ENCODE results near the gene ATOH7. TPM values are rescaled to one million over a fixed set of nuclear protein-coding genes. Genes with fewer than 3 reads are reported as not detected.
"Not testable (repeated sequence)": the region's sequence is repeated elsewhere in the genome, so short reads cannot be mapped to it uniquely, and the experiment has no call there.

The ATOH7 gene
- total RNA-seq, 2 donors from 2014 or later, result not detected

DNA sequence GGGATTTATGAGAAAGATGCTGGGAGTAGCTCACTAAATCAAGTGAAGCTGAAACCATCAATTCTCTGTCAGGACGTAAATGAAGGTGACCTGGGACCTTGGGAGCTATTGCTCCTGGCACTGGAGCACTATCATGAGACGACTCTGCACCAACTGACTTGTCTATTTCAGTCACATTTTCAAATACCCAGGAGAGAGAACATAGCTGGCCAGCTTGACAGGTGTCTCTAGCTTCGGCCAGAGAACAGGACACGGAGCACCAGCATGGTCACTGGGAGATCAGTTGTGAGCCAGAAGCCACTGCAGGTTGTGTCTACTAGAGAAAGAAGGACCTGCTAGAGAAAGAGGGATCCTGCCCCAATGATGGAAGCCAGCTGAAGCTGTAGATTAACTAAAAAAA lies 17.4 kb upstream of the ATOH7 start:
- Histone ChIP-seq H3K4me1 (no peaks in the 10 kb centered on the region), H3K36me3 (replicated peaks in 1 of 2; ENCODE audit: insufficient read depth in 1 of 2, low read depth in 2 of 2) (no peaks in the 10 kb centered on the region), H3K27me3 (no peaks in the 10 kb centered on the region), H3K4me3 (no peak overlapping the region), H3K9me3 (no peaks in the 10 kb centered on the region), H3K27ac (no peak overlapping the region)
- 89 to 94% methylated on average over 4 of the region's 4 CpGs for WGBS, 2 donors
- no peak for ATAC-seq
- intact Hi-C loops (cut with DNase I), result no loop called here
- DNase-seq, result no peak
- no peak for TF ChIP-seq POLR2A (IDR thresholded peaks at IDR 0.05)
- TF ChIP-seq CTCF (IDR thresholded peaks at IDR 0.05), result no peak

DNA sequence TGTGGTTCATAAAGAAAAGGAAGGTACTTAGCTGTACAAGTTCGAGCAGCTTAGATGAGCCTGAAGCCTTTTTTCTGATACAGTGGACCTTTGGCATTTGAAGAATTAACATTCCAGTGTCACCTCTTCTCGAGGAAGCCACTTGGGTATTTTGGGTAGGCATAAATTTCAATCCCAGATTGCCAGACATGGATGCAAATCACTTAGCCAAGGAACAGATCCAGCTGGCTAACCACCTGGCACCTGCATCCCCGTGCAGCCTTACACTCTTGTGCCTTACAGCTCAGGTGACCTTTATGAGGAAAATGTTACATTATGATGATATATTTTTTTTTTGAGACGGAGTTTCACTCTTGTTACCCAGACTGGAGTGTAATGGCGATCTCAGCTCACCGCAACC lies 16.0 kb upstream of the ATOH7 start:
- no peaks in the 10 kb centered on the region for H3K9me3 ChIP-seq
- DNase-seq (no peak), ATAC-seq (no peak)
- no peak overlapping the region for H3K27ac ChIP-seq
- no peak for TF ChIP-seq CTCF (IDR thresholded peaks at IDR 0.05)
- TF ChIP-seq POLR2A (IDR thresholded peaks at IDR 0.05), result no peak
- intact Hi-C loops (cut with DNase I), result no loop called here
- H3K27me3 ChIP-seq, result no peaks in the 10 kb centered on the region
- no peak overlapping the region for H3K4me3 ChIP-seq
- H3K4me1 ChIP-seq, result no peaks in the 10 kb centered on the region
- no peaks in the 10 kb centered on the region for H3K36me3 ChIP-seq (replicated peaks in 1 of 2; ENCODE audit: insufficient read depth in 1 of 2, low read depth in 2 of 2)
- WGBS, 2 donors, result 70 to 94% methylated on average over 6 of the region's 6 CpGs

- H3K27ac ChIP-seq; intact Hi-C loops (cut with DNase I); ATAC-seq; H3K9me3 ChIP-seq; H3K27me3 ChIP-seq; H3K4me1 ChIP-seq; H3K36me3 ChIP-seq (replicated peaks in 1 of 2; ENCODE audit: insufficient read depth in 1 of 2, low read depth in 2 of 2); H3K4me3 ChIP-seq; DNase-seq: not testable (repeated sequence)
- WGBS, 2 donors, result 91 to 96% methylated on average over 7 of the region's 7 CpGs
Measured at GRCh38 chr10:68246397-68246796, 14.5 kb upstream of the ATOH7 start.

GRCh38 chr10:68242051-68242450 lies 10.1 kb upstream of the ATOH7 start:
- no peaks in the 10 kb centered on the region for H3K36me3 ChIP-seq (replicated peaks in 1 of 2; ENCODE audit: insufficient read depth in 1 of 2, low read depth in 2 of 2)
- WGBS, 2 donors, result 93 to 96% methylated on average over 2 of the region's 2 CpGs
- DNase-seq (no peak), ATAC-seq (no peak)
- no peak for TF ChIP-seq POLR2A (IDR thresholded peaks at IDR 0.05)
- no peak for TF ChIP-seq CTCF (IDR thresholded peaks at IDR 0.05)
- intact Hi-C loops (cut with DNase I), result no loop called here
- H3K4me1 ChIP-seq, result no peaks in the 10 kb centered on the region
- H3K27ac ChIP-seq, result no peak overlapping the region
- no peaks in the 10 kb centered on the region for H3K9me3 ChIP-seq
- H3K27me3 ChIP-seq, result no peaks in the 10 kb centered on the region
- no peak overlapping the region for H3K4me3 ChIP-seq

- ATAC-seq (no peak), DNase-seq (no peak)
- H3K27me3 ChIP-seq, result no peaks in the 10 kb centered on the region
- H3K27ac ChIP-seq, result no peak overlapping the region
- intact Hi-C loops (cut with DNase I), result no loop called here
- H3K9me3 ChIP-seq, result no peaks in the 10 kb centered on the region
- H3K4me3 ChIP-seq, result no peak overlapping the region
- no peaks in the 10 kb centered on the region for H3K4me1 ChIP-seq
- WGBS, 2 donors, result 83 to 85% methylated on average over 5 of the region's 5 CpGs
- no peaks in the 10 kb centered on the region for H3K36me3 ChIP-seq (replicated peaks in 1 of 2; ENCODE audit: insufficient read depth in 1 of 2, low read depth in 2 of 2)
- TF ChIP-seq POLR2A (IDR thresholded peaks at IDR 0.05) (no peak), CTCF (IDR thresholded peaks at IDR 0.05) (no peak)
Measured at GRCh38 chr10:68239596-68240150, 7.8 kb upstream of the ATOH7 start.

Data from body of pancreas (tissue), 4 donors.